Bone marrow (tissue), 2 donors: ENCODE results near the gene HSPA14.
"Not testable (repeated sequence)": the region's sequence is repeated elsewhere in the genome, so short reads cannot be mapped to it uniquely, and the experiment has no call there.

Experiments
- DNase-seq, 2 donors: peaks; one replicate each; lab custom pipeline; 2025; lab: John Stamatoyannopoulos, UW

Gene HSPA14

DNA sequence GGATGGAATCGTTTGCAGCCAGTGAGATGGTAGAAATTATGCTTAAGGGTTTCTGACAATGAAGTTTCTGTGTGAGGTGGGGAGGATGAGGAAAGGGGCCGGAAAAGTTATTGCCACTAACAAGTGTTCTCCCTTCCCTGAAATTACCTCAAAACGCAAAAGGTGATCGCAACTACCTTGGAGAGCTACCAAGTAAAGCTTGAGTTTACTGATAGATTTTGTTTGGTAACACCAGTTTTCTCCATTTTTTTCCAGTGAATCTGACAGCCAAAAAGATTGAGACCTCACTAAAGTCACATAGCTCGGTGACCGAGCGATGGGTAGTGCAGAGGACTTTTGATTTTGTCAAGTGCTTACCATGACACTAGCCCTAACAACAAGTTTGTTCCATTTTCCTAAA is 42.1 kb downstream of the HSPA14 start:
- DNase-seq = no peak

DNA sequence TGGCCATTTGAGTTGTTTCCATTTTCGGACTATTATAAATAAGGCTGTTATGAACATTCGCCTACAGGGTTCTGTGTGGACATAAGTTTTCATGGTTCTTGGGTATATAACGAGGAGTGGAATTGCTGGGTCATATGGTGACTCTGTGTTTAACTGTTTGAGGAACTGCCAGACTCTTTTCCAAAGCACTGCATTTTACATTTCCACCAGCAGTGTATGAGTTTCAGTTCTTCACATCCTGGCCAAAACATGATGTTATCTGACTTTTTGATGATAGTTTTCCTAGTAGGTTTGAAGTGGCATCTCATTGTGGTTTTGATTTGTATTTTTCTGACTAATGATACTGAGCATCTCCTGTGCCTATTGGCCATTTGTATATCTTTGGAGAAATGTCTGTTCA is 46.0 kb downstream of the HSPA14 start:
- DNase-seq = no peak

DNA sequence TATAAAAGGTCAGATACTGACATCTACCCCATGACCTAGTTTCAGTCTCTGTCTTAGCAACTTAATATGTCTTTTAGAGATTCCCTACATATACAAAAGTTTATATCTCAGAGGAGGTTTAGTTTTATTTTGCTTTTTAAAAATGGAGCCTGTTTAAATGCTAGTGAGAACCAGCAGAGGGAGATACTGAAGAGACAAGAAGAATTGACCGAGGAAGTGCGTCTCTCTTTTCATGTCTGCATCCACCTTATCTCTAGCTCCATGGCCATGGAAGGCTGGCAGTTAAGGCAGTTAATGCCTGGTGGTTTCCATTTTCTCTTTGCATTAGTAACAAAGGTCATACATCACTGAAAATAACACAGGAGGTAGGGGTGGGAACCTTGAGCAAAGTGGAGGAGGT is 51.2 kb downstream of the HSPA14 start:
- no peak for DNase-seq

DNA sequence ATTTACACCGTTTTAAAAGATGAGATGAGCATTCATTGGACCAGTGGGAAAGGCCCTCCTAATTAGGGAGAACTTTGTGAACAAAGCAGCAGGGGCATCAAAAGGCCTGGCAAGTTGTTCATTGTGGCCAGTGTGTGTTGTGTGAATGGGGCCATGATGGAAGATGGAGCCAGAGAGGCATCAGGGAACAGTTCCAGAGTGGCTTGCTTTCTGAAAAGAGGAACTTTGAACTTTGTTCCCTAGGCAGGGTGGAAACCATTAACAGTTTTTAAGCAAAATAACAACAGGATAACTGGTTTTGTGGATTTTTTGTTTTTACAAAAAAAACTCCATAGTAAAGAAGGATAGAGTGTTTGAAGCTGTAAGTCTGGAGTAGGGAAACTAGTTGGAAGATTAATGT is 53.0 kb downstream of the HSPA14 start:
- DNase-seq = no peak

DNA sequence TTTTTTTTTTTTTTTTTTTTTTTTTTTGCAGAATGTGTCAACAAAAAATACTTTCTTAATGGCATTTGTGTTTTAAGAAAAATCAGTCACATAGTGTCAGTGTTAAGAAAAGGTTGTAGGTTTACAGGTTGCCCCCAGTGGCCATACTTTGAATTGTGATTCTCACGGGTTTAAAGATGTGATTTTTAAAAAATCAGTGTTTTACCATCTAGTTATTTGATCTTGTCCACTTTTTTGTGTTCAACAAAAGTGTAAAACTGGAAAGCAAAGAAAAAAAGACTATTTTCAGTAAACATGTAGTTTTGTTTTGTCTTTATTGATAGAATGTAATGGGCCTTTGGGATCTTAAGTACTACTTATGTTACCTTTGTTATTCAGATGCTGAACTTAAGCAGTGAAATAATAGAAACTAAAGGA is 66.2 kb downstream of the HSPA14 start:
- no peak for DNase-seq

DNA sequence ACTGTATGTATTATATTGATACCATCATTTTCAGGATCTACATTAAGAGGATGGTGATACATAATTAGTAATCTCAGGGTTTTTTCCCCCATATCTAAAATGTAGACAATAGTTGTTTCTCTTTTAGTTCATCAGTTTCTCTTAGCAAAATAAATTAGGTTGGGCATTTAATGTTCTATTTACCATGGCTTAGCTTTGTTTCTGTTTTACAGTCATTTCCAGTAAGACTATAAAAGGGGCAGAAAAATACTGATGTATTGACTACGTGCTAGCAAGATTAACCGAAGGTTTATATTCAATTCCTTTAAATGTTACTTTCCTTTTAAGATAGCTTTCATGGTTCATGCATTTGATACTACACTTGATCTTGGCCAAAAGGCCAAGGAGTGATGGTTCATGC is 66.8 kb downstream of the HSPA14 start:
- no peak for DNase-seq

DNA sequence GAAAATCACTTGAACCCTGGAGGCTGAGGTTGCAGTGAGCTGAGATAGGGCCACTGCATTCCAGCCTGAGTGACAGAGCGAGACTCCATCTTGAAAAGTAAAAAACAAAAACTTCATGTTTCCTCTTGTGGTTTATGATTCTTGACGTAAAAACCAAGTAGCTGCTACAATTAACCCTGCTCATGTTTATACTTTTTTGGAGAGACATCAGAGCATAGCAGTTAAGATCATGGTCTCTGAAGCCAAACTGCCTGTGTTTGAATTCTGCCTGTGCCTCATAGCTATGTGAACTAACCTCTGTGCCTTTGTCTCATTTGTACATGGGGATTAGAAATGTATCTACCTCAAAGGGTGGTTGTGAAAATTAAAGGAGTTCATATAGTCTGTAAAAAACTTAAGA is 67.8 kb downstream of the HSPA14 start:
- no peak for DNase-seq

DNA sequence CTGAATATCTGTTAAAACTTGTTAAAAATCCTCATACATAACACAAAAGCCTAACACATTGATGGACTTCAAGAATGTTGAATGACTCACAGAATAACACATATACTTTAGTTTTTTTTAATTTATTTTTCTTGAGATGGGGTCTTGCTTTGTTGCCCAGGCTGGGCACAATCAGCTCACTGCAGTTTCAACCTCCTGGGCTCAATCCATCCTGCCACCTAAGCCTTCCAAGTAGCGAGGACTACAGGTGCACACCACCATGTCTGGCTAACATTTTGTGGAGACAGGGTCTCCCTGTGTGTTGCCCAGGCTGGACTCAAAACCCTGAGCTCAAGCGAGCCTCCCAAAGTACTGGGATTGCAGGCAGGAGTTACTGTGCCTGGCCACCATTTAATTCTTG is 68.7 kb downstream of the HSPA14 start:
- no peak for DNase-seq

DNA sequence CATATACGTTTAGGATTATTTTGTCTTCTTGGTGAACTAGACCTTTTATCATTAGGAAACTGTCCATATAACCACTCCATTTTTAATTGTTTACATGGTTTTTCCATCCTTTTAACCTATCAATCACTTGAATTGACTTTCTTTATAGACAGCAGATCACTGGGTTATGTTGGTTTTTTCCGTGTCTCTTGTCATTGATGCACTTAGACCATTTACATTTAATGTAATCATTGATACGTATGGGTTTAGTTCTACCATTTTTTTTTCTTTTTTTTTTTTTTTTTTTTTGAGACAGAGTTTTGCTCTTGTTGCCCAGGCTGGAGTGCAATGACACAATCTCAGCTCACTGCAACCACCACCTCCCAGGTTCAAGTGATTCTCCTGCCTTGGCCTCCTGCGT is 69.5 kb downstream of the HSPA14 start:
- DNase-seq = not testable (repeated sequence)

DNA sequence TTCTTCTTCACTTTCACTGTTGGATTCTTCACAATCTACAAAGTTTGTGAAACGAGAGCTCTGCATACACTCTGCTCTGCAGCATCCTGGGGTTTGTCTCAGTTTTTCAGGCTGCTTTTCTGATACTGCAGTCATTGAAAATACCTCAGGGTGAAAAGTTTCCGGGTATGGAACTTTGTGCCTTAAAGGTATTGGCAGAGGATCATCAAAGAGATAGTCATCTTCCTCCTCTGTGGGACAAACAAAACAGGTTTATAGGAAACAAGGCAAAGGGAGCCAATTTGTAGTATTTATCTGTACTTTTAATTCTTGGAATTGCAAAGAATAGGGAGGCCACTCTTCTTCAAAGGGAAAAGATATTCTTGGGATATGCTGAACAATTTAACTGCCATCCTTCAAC is 71.0 kb downstream of the HSPA14 start:
- no peak for DNase-seq

DNA sequence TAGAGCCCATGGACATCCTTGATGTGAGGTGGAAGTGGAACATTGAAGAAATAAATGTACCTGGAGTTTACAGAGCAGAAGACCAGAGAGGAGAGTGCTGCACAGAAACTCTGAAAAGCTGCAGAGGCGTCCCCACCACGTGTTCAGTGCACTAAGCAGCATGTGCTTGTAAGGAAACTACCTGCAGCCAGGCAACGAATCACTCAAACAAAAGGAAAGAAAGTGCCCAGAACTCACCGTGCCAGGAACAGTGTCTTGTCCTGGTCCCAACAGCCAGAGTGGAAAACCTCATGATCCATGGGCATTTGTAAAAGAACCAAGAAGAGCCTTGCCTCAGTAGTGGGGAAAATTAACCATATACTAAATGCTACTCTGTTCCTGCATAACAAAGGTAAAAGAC is 72.8 kb downstream of the HSPA14 start:
- DNase-seq = no peak

DNA sequence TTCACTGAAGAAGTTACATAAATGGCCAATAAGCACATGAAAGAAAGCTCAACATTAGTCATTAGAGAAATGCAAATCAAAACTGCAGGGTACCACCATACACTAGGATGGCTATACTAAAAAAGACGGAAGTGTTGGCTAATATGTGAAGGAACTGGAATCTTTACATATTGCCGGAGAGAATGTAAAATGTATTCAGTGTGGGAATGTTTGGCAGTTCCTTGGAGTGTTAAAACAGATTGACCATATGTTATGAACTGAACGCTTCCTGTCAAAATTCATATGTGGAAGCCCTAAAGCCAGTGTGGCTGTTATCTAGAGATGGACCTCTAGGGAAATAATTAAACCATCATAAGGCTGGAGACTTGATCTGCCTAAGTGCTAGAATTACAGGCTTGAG is 73.7 kb downstream of the HSPA14 start:
- DNase-seq = no peak

DNA sequence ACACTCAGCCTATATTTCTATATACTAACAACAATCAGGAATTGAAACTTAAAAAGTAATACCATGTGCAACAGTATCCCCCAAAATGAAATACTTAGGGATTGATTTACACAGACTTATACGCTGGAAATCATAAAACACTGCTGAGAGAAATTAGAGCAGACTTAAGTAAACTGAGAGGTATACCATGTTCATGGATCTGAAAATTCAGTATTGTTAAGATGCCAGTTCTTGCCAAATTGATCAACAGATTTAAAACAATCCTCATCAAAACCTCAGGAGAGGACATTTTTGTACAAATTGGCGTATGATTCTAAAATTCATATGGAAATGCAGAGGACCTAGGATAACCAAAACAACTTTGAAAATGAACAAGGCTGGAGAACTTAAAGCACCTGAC is 78.5 kb downstream of the HSPA14 start:
- DNase-seq = no peak

DNA sequence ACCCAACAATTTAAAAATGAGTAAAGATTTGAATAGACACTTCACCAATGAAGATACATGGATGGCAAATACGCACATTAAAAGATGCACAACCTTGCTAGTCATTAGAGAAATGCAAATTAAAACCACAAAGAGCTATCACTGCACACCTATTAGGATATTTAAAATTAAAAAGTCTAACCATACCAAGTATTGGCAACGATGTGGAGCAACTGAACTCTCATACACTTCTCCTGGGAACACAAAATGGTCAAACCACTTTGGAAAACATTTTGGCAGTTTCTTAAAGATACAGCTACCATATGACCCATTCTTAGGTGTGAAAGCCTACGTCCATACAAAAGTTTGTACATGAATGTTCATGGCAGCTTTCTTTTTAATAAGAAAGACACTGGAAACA is 79.7 kb downstream of the HSPA14 start:
- DNase-seq = no peak

DNA sequence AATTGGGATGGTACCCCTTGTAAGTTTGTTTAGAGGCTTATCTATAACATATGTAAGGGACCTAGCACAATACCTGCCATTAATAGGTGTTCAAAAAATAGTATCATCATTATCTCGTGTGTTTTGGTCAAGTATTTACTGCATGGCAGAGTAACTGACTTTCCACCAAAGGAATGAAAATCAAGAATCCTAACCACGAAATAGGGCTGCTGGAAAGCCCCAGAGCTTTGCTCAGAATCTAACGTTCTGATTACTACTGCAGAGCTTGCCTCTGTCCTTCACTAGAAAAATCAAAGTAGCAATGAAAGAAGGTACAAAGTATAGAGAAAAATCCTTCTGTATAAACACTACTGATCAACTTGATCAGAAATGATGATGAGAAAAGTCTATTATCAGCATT is 80.9 kb downstream of the HSPA14 start:
- no peak for DNase-seq
